GM21515 (cell line): ENCODE data around the gene COQ10A.
"Not testable (repeated sequence)": the region's sequence is repeated elsewhere in the genome, so short reads cannot be mapped to it uniquely, and the experiment has no call there.

Source experiments
- ATAC-seq: cut with Tn5 transposase; IDR thresholded peaks from one replicate; pipeline ENCODE4 v1.9.1; 2021; ENCODE audit not compliant: unreplicated experiment

COQ10A gene

DNA sequence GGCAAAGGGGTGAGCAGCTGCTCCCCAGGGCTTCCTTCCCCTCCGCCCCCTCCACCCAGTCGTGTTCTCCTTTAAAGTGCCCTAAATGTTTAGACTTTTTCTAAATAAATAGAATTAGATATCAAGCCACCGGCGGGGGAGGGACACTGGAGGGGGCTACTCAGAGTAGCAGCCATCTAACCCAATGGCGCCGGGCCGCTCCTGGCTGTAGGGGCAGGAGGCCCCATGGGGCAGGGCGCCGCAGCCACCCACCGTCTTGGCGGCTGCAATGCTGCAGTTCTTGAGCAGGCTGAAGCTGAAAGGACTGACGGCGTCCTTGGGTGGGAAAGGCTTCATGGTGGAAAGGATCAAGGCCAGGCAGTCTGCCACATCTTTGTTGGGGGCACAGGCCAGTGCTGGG is 23.8 kb upstream of the COQ10A start:
- ATAC-seq, result no peak

DNA sequence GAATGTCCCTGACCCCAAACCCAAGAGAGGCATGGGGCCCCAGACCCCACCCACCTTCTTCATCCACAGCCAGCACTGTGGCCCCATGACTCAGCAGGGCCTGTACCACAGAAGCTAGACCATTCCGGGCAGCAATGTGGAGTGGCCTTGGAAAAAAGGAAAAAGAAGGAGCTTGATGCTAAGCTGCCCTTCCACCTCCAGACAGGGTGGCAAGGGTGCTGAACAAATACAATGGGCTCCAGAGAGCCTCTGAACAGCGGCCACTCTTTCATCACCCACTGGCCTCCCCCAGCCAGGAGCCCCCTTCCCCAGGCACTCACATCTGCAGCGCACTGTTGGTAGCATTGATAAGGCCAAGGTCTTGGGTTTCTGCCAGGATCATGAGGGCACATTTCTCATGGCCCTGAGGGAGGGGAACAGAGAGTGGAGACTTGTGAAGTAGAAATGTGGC is 23.0 kb upstream of the COQ10A start:
- no peak for ATAC-seq

DNA sequence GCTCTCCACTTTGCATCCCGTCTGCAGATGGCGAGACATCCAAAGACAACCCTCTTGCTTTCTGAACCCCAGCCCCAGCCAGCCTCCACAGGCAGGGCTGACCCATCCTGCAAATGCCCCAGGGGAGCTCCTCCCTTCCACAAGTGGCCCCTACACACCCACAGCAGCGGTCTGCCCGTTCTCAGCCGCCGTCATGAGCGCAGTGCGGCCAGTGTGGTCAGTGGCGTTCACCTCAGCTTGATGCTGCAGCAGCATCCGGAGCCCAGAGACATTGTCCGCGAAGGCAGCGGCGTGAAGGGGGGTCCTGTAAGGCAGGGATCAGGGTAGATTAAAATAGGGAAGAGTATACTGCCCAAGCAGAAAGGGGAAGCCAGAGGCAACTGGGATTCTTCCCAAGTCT is 22.2 kb upstream of the COQ10A start:
- no peak for ATAC-seq

DNA sequence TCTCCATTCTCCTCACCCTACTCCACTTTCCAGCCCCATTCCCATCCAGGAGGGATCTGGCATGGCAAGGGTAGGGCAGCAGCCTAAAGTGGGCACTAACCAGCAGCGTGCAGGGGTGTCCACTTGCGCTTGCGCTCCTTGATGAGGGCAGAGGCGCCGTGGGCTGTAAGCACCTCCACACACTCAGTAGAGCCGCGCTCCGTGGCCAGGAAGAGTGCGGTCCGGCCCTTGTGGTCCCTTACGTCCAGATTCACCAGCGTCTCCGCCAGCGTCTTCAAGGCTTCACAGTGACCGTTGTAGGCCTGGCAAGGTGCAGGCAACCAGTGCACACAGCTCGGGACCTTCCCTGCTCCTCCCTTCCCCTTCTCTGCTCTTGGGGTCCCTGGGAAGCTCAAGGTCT is 18.8 kb upstream of the COQ10A start:
- ATAC-seq, result no peak

DNA sequence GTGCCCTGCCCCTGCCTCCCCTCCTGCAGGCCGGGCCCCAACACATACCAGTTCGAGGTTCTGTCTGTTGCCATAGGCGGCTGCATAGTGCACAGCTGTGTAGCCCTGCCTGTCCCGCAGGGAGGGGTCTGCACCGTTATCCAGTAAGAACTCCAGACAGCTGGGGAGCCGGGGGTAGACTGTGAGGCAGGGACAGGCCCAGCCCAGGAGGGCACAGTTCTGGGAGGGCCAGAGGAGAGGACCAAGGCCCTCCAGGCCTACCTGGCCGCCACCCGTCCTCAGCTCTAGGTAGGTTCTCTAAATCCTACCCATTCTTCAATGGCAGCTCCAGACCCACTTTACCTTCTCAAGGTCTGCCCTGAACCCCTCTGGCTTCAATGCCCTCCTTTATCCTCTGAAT is 18.0 kb upstream of the COQ10A start:
- no peak for ATAC-seq

DNA sequence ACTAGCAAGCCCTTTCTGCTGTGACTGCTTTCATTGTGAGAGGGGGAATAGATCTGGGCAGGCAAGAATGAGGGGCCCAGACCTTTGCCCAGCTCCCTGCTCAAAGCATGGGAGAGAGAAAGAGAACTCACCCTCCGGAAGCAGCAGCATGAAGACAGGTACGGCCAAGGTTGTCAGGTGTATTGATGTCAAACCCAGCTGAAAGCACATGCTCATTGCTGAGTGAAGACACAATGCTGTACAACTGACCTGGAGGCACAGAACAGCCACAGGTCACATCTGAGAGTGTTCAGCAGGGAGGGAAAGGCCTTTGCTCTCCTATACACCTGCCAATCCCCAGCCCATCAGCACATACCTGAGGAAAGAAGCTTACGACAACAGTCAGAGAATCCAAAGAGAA is 14.1 kb upstream of the COQ10A start:
- no peak for ATAC-seq

DNA sequence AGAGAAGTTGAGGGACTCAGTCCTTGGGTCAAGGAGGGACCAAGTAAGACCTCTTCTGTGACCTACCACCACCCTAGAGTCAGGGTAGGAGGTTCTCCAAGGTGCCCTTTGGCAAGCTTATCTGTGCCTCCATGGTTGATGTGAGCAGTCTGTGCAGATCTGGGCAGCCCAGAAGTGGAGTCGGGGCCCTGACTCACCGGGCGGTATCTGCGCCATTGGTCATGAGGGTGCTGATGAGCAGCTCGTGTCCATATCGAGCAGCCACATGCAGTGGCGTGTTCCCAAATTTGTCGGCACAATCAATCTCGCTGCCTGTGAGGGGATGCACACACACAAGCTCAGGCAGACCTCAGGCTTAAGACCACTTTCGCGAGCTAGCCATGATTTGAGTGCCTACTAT is 13.7 kb upstream of the COQ10A start:
- ATAC-seq, result no peak

DNA sequence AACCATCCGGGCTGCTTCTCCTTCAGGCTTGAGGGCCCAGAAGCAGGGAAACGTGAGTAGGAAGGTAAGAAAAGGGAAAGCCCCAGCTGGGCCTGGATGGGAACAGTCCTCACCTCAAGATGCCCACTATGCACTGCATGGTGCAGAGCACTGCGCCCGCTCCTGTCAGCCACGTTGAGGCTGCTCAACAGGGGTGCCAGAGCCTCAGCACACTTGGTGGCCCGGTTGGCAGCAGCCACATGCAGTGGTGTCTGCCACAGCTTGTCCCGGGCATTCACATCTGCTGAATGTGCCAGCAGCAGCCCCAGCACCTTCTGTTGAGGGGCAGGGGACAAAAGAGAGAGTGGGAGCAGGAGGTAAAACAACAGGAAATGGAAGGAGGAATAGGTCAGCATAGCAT is 11.1 kb upstream of the COQ10A start:
- ATAC-seq, result no peak

DNA sequence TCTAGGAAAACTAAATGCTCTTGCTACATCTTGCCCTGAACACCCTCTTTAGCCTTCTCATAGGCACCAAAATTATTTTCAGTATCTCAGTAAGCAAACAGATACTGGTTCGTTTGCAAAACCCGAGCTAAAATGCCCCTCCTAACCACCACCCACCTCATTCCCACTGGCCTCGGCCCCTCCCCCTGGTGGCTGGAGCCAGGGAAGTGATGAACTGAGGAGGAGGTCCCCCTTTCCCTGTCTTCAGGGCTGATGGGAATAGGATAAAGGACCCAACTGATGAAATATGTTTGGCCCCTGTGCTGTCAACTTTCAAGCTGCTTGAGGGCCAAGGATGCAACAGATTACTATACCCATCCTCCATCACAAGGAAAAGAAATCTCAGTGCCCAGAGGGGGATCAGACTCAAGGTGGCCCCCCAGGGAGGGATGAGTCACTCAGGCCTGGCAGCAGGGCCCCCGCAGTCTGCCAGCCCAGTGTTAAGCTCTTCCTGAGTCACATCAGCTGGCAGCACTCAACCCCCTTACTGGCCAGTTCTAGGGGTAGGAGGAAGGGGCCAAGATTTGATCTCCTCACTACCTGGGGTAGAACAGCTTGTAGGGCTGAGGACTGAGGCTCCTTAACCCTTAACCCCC is 10.3 kb upstream of the COQ10A start:
- no peak for ATAC-seq

DNA sequence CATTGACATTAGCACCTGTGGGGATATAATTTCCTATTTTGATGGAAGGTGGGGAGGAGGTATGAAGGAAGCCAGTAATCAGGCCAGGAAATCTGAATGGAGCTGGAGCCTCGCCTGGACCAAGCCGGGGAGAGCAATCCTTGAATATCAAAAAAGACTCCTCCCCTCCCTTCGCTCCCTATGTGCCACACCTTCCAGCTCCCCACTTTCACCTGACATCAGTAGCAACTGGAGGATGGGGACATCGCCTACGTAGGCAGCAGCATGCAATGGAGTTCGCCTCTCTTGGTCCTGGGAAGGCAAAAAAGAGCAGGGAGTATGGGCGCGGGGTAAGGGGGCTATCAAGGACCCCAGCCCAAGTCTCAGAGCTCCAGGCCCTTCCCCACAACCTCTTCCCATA is 9.7 kb upstream of the COQ10A start:
- ATAC-seq, result no peak

DNA sequence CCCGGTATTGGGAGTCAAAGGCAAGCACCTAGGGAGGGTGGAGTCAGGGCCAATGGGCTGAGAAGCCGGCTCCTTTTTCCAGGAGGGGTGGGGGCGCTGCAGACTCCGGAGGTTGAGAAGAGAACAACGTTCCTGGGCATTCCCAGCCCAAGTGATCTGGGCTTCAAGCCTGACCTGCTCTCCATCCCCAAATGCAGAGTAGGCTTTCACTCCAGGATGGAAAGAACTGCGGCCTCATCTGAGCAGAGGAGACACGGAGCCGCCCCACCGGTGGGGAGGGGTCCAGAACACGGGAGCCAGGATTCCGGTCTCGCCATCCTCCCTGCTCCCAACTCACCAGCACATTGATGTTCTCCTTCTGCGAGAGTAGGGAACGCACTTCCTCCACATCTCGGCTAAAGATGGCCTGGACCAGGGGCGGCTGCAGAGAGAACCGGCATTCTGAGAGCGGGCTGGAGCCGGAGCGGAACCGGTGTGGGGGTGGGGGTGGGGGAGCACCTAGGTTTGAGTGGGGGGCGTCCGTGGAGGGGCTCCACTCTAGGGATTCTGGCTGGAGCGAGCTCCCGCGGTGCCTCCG is 9.2 kb upstream of the COQ10A start:
- peak; percentile 13 for ATAC-seq

DNA sequence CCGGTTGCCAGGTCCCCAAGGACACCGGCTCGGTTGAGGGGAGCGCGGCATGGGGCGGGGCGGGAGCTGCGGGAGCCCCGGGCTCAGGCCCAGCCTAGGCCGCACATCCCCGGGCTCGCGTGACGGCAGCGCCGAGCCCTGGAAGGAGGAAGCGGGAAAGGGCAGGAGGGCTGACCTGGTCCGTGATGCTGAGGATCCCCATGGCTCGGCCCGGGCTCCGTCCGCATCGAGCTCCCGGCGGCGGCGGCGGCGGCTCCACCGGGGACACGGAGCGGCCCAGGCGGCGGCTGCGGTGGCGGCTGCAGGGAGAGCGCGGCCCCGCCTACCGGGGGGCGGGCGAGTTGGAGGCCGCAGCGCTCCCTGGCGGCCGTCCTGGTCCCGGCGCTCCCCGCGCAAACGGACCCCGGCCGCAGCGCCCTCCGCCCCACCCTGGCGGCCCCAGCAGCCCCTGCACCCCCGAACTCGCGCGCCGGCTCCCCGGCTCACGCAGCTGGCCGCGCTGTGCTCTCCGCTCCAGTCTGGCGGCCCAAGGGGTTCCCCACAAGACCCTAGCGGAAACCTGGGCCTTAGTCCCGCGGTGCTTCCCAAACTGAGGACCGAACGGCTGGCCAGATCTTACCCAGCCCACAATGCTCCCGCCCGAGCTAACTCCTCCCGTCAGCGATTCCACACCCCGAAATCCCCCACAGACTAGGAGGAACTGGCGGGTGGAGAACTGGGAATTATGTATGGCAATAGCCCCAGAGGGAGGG is 8.5 kb upstream of the COQ10A start, which contains the start of gene ANKRD52:
Gene ANKRD52 (minus strand): TSS at position 317 of the 752 bp plus-strand sequence. CDS start 115 bp downstream, at position 202.
- peak; percentile 80 for ATAC-seq

DNA sequence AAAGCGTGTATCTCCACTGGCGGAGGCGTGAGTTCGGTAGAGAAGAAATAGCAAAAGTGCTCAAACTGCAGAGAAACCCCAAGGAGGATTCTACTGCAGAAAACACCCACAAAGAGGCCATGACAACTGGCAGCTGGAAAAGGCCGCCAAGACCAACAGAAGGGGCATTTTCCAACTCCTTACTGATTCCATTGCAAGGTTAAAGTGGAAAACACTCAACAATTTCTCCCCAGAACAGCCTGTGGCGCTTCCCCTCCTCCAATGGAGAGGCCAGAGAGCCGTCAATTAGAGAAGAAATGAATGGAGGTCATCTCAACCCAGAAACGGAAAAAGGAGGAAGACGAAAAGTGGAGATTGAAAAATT is 7.9 kb upstream of the COQ10A start:
- ATAC-seq, result no peak

DNA sequence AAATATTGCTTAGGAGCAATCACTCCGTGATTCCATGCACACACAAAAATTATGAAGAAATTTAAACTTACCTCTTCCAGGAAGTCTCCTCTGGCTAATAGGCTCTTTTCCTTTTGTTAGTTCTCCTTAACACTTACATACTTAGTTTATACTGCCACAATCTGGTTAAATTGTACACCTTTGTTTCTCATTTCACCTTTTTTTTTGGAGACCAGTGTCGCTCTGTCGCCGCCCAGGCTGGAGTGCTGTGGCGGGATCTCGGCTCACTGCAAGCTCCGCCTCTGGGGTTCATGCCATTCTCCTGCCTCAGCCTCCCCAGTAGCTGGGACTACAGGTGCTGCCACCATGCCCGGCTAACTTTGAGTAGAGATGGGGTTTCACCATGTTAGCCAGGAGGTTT is 6.4 kb upstream of the COQ10A start:
- no peak for ATAC-seq

DNA sequence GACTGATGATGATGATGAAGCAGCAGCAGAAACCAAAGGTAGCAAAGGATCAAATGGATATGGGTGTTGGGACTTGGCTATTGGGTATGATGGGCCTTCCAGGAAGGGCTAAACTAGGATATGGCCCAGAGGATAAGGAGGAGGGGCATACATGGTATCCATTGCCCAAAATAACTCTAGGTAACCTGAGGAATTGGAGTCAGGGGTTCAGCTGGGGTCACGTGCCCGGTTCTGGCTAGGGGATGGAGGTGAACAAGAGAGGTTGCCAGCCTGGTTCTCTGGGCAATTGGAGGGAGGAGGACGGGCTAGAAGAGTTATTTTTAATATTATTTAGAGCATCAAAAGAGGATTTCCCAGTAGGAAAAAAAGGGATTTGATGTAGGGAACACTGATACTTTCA is 5.8 kb upstream of the COQ10A start:
- no peak for ATAC-seq

DNA sequence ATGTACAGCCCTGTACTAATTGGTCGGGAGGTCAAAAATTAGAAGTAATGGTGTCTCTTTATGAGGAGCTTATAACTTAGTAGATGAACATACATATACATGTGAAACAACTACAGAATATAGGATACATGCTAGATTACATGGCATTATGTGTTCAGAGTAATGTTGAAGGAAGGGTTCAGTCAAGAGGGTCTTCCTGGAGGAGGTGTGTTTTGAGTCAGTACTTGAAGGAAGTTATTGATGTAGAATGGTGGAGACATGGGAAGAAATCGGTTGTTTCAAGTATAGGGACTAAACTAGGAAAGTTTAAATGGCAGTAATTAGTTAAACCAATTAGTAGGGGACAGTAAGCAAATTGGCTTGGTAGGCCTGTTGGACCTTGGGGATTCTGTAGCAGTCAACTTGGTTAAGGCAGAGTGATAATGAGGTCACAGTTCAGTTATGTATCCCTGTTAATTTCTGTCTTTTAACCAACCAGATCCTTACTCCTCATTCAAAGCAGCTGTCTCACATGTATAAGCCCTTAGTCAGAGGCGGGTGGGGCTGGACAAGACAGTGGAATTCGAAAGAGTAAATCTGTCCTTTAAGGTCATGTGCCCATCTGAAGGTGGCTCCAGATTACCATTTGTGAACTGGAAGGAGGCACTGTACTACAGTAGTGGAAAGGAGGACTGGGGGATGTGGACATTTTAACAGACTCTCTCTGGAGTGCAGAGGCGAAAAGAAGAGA is 5.1 kb upstream of the COQ10A start:
- ATAC-seq, result no peak

DNA sequence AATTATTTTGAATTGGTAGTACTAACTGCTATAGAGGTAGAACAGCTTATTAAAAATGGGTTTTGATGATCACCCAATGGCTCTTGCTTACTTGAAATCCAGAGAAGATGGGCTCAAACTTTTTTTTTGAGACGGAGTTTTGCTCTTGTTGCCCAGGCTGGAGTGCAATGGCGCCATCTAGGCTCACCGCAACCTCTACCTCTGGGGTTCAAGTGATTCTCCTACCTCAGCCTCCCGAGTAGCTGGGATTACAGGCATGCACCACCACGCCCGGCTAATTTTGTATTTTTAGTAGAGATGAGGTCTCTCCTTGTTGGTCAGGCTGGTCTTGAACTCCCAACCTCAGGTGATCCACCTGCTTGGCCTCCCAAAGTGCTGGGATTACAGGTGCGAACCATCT is 3.8 kb upstream of the COQ10A start:
- not testable (repeated sequence) for ATAC-seq

DNA sequence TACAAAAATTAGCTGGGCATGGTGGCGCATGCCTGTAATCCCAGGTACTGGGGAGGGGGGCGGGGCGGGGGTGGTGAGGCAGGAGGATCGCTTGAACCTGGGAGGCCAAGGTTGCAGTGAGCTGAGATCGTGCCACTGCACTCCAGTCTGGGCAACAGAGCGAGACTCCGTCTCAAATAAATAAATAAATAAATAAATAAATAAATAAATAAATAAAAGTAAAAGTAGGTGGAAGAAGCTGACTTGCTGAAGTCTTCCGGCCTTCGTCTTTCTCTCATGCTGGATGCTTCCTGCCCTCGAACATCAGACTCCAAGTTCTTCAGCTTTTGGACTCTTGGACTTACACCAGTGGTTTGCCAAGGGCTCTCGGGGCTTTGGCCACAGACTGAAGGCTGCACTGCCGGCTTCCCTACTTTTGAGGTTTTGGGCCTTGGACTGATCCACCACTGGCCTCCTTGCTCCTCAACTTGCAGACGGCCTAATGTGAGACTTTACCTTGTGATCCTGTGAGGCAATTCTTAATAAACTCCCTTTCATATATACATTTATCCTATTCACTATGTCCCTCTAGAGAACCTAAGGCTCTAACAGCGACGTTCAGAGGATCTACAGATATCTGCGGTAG is 562 bp upstream of the COQ10A start:
- not testable (repeated sequence) for ATAC-seq

DNA sequence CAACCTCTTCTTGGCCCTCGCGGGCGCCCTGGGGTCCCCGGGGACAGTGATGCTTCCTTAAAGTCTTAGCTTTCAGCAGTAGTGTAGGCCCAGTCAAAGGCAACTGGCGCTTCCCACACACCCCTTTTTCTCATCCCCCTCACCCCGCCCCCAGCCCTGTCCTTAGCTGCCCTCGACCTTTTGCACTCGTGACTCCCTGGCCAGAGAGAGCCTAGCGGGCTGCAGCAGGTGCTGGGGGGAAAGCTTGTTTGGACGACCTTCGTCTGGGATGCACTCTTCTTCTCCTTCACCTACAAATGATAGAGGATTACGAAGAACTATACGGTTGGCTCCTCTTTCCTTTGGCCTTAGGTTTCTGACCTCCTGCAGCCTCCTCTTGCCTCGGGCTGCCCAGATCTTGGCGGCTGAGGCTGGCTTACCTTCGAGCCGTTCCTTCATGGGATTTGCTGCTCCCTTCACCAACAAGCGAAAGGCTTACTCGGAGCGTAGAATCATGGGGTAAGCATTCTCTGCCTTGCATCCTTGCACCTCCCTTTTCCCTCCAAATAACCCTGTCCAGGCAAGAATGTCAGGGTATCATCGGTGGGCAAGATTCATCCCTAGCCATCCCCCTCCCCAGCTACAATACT is 815 bp downstream of the COQ10A start:
- peak; percentile 9 for ATAC-seq

DNA sequence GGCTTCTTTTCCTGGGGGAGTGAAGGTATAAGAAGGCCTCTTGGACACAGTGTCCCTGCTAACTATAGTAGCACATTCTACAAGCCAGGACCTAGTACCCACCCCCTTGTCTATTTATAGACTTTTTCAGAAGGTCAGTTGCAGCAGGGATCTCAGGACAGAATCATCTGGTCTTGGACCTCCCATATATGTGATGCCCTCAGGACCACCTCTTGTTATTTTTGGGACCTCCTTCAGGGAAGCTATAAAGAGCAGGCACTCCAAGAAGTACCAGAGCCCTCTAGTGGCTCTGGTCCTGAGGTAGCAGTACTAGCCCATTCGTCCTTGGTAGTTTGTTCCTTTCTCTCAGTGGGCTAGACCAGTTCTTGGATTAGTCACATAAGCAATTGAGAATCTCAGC is 4.3 kb downstream of the COQ10A start:
- ATAC-seq, result no peak

DNA sequence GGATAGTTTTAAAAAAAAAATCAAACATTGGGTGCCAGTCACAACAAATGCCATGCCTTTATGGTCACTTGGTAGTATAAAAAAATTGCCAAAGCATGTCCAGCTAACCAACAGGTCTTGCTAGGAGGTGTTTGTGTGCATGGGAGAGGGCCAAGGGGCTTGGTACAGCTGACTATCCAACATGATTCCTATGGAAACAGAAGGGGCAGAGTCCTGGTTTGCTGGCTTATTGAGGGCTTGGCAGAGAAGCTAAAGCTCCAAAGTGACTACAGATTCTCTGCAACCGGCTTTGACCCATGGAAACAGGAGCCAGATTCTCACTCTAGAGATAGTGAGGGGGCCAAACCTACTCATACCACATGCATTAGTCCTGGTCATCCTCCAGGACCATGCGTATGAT is 5.7 kb downstream of the COQ10A start:
- not testable (repeated sequence) for ATAC-seq
